Measurements from ENCODE around the gene STK31.

GRCh38 chr7:23662124-23662983 is 47.7 kb upstream of the STK31 start:
- TF ChIP-seq OSR1 (CRISPR knock-in tag; IDR thresholded peaks at IDR 0.05) (no peak), GLIS3 (CRISPR knock-in tag; IDR thresholded peaks at IDR 0.05) (no peak), CSDC2 (CRISPR knock-in tag; IDR thresholded peaks at IDR 0.05) (no peak), BACH2 (CRISPR knock-in tag; IDR thresholded peaks at IDR 0.05; ENCODE audit: borderline replicate concordance) (no peak), SNAI2 (CRISPR knock-in tag; IDR thresholded peaks at IDR 0.05) (no peak), RARB (CRISPR knock-in tag; IDR thresholded peaks at IDR 0.05) (no peak), TCF4 (CRISPR knock-in tag; IDR thresholded peaks at IDR 0.05; ENCODE audit: borderline replicate concordance) (no peak), ZFP30 (CRISPR knock-in tag; IDR thresholded peaks at IDR 0.05) (no peak), PATZ1 (CRISPR knock-in tag; IDR thresholded peaks at IDR 0.05; ENCODE audit: borderline replicate concordance) (no peak), PPARA (CRISPR knock-in tag; IDR thresholded peaks at IDR 0.05; ENCODE audit: borderline replicate concordance) (no peak), ISL1 (CRISPR knock-in tag; IDR thresholded peaks at IDR 0.05) (no peak)
- TF ChIP-seq, protein P1, sequence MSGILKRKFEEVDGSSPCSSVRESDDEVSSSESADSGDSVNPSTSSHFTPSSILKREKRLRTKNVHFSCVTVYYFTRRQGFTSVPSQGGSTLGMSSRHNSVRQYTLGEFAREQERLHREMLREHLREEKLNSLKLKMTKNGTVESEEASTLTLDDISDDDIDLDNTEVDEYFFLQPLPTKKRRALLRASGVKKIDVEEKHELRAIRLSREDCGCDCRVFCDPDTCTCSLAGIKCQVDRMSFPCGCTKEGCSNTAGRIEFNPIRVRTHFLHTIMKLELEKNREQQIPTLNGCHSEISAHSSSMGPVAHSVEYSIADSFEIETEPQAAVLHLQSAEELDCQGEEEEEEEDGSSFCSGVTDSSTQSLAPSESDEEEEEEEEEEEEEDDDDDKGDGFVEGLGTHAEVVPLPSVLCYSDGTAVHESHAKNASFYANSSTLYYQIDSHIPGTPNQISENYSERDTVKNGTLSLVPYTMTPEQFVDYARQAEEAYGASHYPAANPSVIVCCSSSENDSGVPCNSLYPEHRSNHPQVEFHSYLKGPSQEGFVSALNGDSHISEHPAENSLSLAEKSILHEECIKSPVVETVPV (CRISPR knock-in tag; IDR thresholded peaks at IDR 0.05), result no peak
- TF ChIP-seq, protein P2, sequence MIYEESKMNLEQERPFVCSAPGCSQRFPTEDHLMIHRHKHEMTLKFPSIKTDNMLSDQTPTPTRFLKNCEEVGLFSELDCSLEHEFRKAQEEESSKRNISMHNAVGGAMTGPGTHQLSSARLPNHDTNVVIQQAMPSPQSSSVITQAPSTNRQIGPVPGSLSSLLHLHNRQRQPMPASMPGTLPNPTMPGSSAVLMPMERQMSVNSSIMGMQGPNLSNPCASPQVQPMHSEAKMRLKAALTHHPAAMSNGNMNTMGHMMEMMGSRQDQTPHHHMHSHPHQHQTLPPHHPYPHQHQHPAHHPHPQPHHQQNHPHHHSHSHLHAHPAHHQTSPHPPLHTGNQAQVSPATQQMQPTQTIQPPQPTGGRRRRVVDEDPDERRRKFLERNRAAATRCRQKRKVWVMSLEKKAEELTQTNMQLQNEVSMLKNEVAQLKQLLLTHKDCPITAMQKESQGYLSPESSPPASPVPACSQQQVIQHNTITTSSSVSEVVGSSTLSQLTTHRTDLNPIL (CRISPR knock-in tag; IDR thresholded peaks at IDR 0.05; ENCODE audit: low read depth), result no peak
- TF ChIP-seq, protein P3, sequence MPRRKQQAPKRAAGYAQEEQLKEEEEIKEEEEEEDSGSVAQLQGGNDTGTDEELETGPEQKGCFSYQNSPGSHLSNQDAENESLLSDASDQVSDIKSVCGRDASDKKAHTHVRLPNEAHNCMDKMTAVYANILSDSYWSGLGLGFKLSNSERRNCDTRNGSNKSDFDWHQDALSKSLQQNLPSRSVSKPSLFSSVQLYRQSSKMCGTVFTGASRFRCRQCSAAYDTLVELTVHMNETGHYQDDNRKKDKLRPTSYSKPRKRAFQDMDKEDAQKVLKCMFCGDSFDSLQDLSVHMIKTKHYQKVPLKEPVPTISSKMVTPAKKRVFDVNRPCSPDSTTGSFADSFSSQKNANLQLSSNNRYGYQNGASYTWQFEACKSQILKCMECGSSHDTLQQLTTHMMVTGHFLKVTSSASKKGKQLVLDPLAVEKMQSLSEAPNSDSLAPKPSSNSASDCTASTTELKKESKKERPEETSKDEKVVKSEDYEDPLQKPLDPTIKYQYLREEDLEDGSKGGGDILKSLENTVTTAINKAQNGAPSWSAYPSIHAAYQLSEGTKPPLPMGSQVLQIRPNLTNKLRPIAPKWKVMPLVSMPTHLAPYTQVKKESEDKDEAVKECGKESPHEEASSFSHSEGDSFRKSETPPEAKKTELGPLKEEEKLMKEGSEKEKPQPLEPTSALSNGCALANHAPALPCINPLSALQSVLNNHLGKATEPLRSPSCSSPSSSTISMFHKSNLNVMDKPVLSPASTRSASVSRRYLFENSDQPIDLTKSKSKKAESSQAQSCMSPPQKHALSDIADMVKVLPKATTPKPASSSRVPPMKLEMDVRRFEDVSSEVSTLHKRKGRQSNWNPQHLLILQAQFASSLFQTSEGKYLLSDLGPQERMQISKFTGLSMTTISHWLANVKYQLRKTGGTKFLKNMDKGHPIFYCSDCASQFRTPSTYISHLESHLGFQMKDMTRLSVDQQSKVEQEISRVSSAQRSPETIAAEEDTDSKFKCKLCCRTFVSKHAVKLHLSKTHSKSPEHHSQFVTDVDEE (CRISPR knock-in tag; IDR thresholded peaks at IDR 0.05), result no peak

Data from SK-N-SH treated with all-trans-retinoic acid at 6 μM for 48 hours (cell line).